OCI-LY1 (cell line): ENCODE data around the gene ARFGAP3.

Experiments used
- H2AFZ ChIP-seq: fragments of 200-600 bp; sonication (generic), shearing (Covaris generic); 2 replicates; pipeline ENCODE4 v1.6.0; 2014; ENCODE audit warnings: antibody characterized with exemption, mild to moderate bottlenecking, low read length
- H3F3A ChIP-seq: fragments of 200-600 bp; sonication (generic), shearing (Covaris generic); 2 replicates; pipeline ENCODE4 v1.6.0; 2014; ENCODE audit warnings: mild to moderate bottlenecking, antibody characterized with exemption, low read length, moderate library complexity; ENCODE audit not compliant: insufficient read depth
- H3K27ac ChIP-seq: fragments of 200-600 bp; sonication (generic); 2 replicates; pipeline ENCODE4 v1.5.1; 2014; ENCODE audit warnings: low read length, mixed run types, mild to moderate bottlenecking, low read depth; ENCODE audit not compliant: poor library complexity, severe bottlenecking
- H3K27me3 ChIP-seq: fragments of 200-600 bp; sonication (generic); 2 replicates; pipeline ENCODE4 v1.6.0; 2014; ENCODE audit warnings: antibody characterized with exemption, mild to moderate bottlenecking, low read length, moderate library complexity; ENCODE audit not compliant: insufficient read depth
- H3K36me3 ChIP-seq: fragments of 200-600 bp; sonication (generic); 2 replicates; pipeline ENCODE4 v1.6.1; 2014; ENCODE audit warnings: mild to moderate bottlenecking, antibody characterized with exemption, low read length, moderate library complexity, mixed read lengths; ENCODE audit not compliant: insufficient read depth
- H3K4me1 ChIP-seq: fragments of 200-600 bp; sonication (generic); 2 replicates; pipeline ENCODE4 v1.5.1; 2014; ENCODE audit warnings: mild to moderate bottlenecking, low read length, moderate library complexity; ENCODE audit not compliant: insufficient read depth, severe bottlenecking
- H3K4me2 ChIP-seq: fragments of 200-600 bp; sonication (generic), shearing (Covaris generic); 2 replicates; pipeline ENCODE4 v1.6.1; 2014; ENCODE audit warnings: low read length
- H3K4me3 ChIP-seq: fragments of 200-600 bp; sonication (generic); 2 replicates; pipeline ENCODE4 v1.5.1; 2014; ENCODE audit warnings: low read length, low read depth, mild to moderate bottlenecking, mixed read lengths; ENCODE audit not compliant: poor library complexity, severe bottlenecking
- H3K79me2 ChIP-seq: fragments of 200-600 bp; shearing (Covaris generic); 2 replicates; pipeline ENCODE4 v1.6.1; 2016; ENCODE audit warnings: mixed run types, low read length, mixed read lengths; ENCODE audit not compliant: insufficient read depth
- H3K9ac ChIP-seq: fragments of 200-600 bp; sonication (generic), shearing (Covaris generic); 2 replicates; pipeline ENCODE4 v1.6.1; 2014; ENCODE audit warnings: mild to moderate bottlenecking, low read length, mixed read lengths
- H3K9me2 ChIP-seq: fragments of 200-600 bp; sonication (generic), shearing (Covaris generic); 2 replicates; pipeline ENCODE4 v1.6.1; 2014; ENCODE audit warnings: low read depth, mild to moderate bottlenecking, low read length, mixed read lengths
- H3K9me3 ChIP-seq: fragments of 200-600 bp; shearing (Covaris generic); 2 replicates; pipeline ENCODE4 v1.6.1; 2014; ENCODE audit warnings: low read length, mixed read lengths
- H4K20me1 ChIP-seq: fragments of 200-600 bp; sonication (generic), shearing (Covaris generic); 2 replicates; pipeline ENCODE4 v1.6.0; 2016; ENCODE audit warnings: mild to moderate bottlenecking, low read length; ENCODE audit not compliant: insufficient read depth
- CTCF ChIP-seq: fragments of 200-600 bp; sonication (generic), shearing (Covaris generic); IDR thresholded peaks from 2 replicates; pipeline ENCODE4 v1.5.1; 2017; ENCODE audit warnings: mild to moderate bottlenecking, antibody characterized with exemption, low read length, moderate library complexity, mixed read lengths
- EZH2 ChIP-seq: fragments of 200-600 bp; sonication (generic), shearing (Covaris generic); IDR thresholded peaks from 2 replicates; pipeline ENCODE4 v1.8.0; 2017; ENCODE audit warnings: borderline replicate concordance, mixed run types, mild to moderate bottlenecking, antibody characterized with exemption, low read length, moderate library complexity, mixed read lengths

ARFGAP3 gene

GRCh38 chr22:42811459-42811858 is 45.6 kb downstream of the ARFGAP3 start:
- H3K9me2 ChIP-seq, result no peaks in the 10 kb centered on the region
- no peak overlapping the region for H3K9ac ChIP-seq
- no peaks in the 10 kb centered on the region for H3K36me3 ChIP-seq
- no peaks in the 10 kb centered on the region for H4K20me1 ChIP-seq
- H3K27me3 ChIP-seq, result no peaks in the 10 kb centered on the region
- no peak overlapping the region for H3K4me3 ChIP-seq
- H3K27ac ChIP-seq, result no peak overlapping the region
- H3K4me2 ChIP-seq, result no peak overlapping the region
- H3K79me2 ChIP-seq, result no peaks in the 10 kb centered on the region
- TF ChIP-seq CTCF, result no peak
- no peak for TF ChIP-seq EZH2
- H2AFZ ChIP-seq, result no peak overlapping the region
- H3F3A ChIP-seq, result no peaks in the 10 kb centered on the region
- no peaks in the 10 kb centered on the region for H3K9me3 ChIP-seq
- peaks cover 4% of the 10 kb centered on the region for H3K4me1 ChIP-seq

GRCh38 chr22:42808521-42808920 is 48.6 kb downstream of the ARFGAP3 start:
- no peaks in the 10 kb centered on the region for H3K4me1 ChIP-seq

GRCh38 chr22:42807185-42807584 is 49.9 kb downstream of the ARFGAP3 start:
- H3K9me2 ChIP-seq, result no peaks in the 10 kb centered on the region
- H3K36me3 ChIP-seq, result no peaks in the 10 kb centered on the region
- no peaks in the 10 kb centered on the region for H3K27me3 ChIP-seq
- H3K4me2 ChIP-seq, result no peak overlapping the region
- no peaks in the 10 kb centered on the region for H3K79me2 ChIP-seq
- H3K4me1 ChIP-seq, result no peaks in the 10 kb centered on the region
- no peak overlapping the region for H3K9ac ChIP-seq
- TF ChIP-seq EZH2, result no peak
- TF ChIP-seq CTCF, result no peak
- H3K27ac ChIP-seq, result no peak overlapping the region
- H3F3A ChIP-seq, result no peaks in the 10 kb centered on the region
- no peaks in the 10 kb centered on the region for H3K9me3 ChIP-seq
- no peaks in the 10 kb centered on the region for H4K20me1 ChIP-seq
- no peak overlapping the region for H3K4me3 ChIP-seq
- no peak overlapping the region for H2AFZ ChIP-seq

More at GRCh38 chr22:42808521-42808920, 48.6 kb downstream of the ARFGAP3 start:
- H3K36me3 ChIP-seq, result no peaks in the 10 kb centered on the region
- no peak for TF ChIP-seq EZH2
- no peak for TF ChIP-seq CTCF
- H3K79me2 ChIP-seq, result no peaks in the 10 kb centered on the region
- H3K9me2 ChIP-seq, result no peaks in the 10 kb centered on the region
- H3K4me2 ChIP-seq, result no peak overlapping the region
- no peaks in the 10 kb centered on the region for H4K20me1 ChIP-seq
- H3K27me3 ChIP-seq, result no peaks in the 10 kb centered on the region
- no peak overlapping the region for H3K4me3 ChIP-seq
- no peak overlapping the region for H2AFZ ChIP-seq
- no peaks in the 10 kb centered on the region for H3K9me3 ChIP-seq
- H3K9ac ChIP-seq, result no peak overlapping the region
- no peaks in the 10 kb centered on the region for H3F3A ChIP-seq
- H3K27ac ChIP-seq, result no peak overlapping the region
